Brain pericyte (primary cell): ENCODE data around the gene WDR12.
A peak's percentile ranks its signal among the peaks of the same experiment; 100 is the strongest.
"Not testable (repeated sequence)": the region's sequence is repeated elsewhere in the genome, so short reads cannot be mapped to it uniquely, and the experiment has no call there.

Source experiments
- DNase-seq: peaks from one replicate; pipeline ENCODE4 v3.0.0-alpha.2; 2012; ENCODE audit warnings: low read depth, low spot score

Gene WDR12

GRCh38 chr2:202911512-202912341 lies at the start of gene WDR12, which contains the start of gene CARF:
Gene WDR12, minus strand, starts transcription at chr2:202911673. Its CDS starts 197 bp downstream, at chr2:202911476.
Gene CARF, plus strand, starts transcription at chr2:202912275. Its CDS starts 29,628 bp downstream, at chr2:202941903.
- peak; percentile 85 for DNase-seq

DNA sequence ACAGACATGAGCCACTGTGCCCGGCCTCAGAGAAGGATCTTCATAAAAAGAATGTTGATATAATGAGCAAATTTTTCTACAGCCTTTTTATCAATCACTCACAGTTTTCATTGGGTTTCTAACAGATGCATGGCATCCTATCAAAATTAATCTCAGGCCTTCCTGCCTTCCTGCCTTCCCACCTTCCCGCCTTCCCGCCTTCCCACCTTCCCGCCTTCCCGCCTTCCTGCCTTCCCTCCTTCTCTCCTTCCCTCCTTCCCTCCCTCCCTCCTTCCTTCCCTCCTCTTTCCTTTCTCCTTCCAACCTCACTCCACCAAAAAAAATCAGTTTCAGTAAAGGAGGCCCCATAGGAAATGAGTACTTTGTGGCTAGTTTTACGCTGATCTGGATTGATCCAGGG lies 49.1 kb upstream of the WDR12 start:
- no peak for DNase-seq

DNA sequence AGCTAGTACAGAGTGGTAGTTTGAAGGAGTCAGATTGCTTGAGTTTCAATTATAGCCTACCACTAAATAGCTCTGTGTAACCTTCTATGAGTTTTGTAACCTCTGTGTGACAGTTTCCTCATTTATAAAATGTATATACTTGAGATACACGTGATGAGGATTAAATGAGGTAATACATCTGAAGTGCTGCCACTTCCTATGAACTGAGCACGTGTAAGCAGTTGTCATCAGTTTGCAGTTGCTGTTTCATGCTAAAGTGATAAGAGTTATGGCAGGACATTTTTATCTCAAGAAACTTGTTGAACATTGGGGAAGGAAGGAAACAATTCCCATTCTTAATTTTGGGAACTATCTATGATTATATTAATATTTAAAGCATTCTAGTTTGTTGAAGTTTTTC lies 39.1 kb upstream of the WDR12 start:
- no peak for DNase-seq

- not testable (repeated sequence) for DNase-seq
Observed at GRCh38 chr2:202949333-202949732, 37.9 kb upstream of the WDR12 start.

GRCh38 chr2:202945497-202945896 lies 34.0 kb upstream of the WDR12 start:
- no peak for DNase-seq

DNA sequence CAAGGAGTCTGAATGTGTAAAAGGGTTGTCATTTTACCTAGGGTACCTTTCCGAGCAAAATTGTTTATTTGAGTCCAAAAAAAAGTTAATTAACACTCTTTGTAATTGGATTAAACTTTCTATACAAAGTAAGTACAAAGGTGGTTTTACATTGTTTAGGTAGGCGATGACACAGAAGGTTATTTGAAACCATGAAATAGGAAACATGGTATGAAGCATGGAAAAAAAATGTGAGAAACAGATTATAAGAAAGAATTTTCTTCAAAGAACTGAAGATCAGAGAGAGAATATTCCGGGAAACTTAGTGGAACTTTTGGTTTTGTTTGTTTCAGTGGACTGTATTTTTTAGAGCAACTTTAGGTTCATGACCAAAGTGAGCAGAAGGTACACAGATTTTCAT lies 33.3 kb upstream of the WDR12 start:
- no peak for DNase-seq

GRCh38 chr2:202944408-202944807 lies 32.9 kb upstream of the WDR12 start:
- no peak for DNase-seq

- no peak for DNase-seq
Observed at GRCh38 chr2:202941771-202942170, 30.3 kb upstream of the WDR12 start.

GRCh38 chr2:202938960-202939359 lies 27.5 kb upstream of the WDR12 start:
- no peak for DNase-seq

DNA sequence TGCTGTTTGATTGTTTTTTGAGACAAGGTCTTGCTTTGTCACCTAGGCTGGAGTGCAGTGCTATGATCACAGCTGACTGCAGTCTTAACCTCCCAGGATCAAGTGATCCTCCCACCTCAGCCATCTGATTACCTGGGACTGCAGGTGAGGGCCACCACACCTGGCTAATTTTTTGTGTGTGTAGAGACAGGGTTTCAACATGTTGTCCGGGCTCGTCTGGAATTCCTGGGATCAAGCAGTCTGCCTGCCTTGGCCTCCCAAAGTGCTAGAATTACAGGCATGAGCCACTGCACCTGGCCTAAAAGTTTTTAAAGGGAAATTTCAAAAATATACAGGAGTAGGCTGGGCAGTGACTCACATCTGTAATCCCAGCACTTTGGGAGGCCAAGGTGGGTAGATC lies 23.0 kb upstream of the WDR12 start:
- no peak for DNase-seq

DNA sequence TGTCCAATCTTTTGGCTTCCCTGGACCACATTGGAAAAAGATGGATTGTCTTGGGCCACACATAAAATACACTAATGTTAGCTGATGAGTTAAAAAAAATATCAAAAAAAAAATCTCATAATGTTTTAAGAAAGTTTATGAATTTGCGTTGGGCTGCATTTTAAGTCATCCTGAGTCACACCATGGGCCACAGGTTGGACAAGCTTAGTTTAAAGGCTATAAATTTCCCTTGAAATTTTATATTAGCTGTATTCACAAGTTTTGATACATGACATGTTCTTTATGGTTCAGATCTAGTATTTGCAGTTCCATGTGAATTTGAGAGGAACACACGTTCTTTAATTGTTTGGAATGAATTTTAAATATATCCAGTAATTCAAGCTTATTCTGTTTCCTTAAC lies 22.5 kb upstream of the WDR12 start:
- no peak for DNase-seq

DNA sequence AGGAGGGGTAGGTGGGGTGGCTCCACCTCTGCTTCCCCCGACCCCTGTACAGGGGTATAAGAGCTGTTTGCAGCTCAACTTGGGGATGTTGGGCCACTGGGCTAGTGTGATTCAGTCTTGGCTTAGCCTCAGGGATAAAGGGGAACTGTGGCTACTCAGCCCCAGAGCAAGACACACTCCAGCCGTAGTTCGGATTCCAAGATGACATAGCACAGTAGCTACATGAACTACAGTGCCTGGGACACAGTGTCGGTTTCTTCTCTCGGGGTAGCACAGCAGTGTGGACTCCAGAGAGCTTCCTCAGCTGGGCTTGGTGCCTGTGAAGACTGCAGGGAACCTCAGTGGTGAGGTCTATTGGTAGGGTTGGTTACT lies 21.7 kb upstream of the WDR12 start:
- DNase-seq: no peak

DNA sequence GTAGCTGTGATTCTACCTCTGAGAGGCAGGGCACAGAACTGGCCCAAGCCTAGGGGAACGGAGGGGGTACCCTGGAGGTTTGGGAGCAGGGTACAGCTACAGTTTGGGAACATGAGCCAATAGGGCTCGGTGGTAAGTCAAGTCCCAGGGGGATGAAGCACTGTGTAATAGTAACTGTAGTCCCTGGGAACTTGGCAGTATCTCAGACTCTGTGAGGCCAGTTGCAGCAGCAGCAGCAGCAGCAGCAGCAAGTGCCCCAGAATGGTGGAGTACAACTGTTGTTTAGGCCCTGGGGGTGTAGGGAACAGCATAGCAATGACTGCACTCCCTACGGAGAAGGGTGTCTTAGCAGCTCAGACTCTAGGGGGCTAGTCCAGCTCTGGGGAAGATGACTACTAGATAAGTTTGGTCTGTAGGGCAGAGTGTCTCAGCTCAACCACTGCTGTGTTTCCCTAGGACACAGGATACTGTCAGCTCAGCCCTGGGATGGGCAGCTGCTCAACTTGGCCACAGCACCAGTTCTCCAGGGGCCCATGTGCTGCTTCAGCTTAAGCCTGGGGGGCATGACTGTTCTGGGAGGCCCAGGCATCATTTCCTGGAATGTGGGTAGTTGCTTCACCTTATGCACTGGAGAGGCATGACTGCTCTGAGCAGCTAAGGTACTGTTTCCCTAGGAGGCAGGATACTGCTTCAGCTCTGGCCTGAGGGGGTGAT lies 21.1 kb upstream of the WDR12 start:
- no peak for DNase-seq

DNA sequence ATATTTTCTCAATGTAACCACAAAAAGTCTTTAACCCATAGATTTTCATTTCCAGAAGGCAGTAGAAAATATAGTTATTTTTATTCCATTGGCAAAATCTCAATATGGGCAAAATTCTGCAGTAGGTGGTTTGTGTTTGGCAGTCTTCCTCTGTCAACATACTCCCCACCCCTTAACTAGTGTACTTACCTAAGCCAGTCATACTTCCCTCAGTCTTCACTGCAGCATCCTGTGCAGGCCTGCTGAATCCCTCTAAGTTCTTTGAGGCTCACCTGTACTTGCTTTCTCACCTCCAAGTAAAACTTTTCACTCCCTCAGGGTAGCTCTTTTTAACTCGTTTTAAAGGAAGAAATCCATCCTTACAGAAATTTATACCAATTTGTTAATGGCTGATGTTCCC lies 7.4 kb upstream of the WDR12 start:
- no peak for DNase-seq

- DNase-seq: not testable (repeated sequence)
Observed at GRCh38 chr2:202912342-202913201, 1.1 kb upstream of the WDR12 start.

DNA sequence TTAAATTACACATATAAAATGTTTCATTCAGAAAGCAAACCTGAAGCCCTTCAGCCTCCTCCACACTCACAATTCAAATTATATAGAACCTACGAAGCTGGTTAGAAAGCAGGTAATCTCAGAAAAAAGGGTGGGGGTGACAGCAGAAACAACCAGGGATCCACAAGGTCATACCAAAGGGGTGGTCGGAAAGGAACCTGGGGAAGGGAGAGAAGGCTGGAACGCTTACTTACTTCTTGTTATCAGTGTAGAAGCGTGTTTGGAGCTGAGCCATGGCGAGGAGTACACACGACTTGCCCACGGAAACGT lies 316 bp downstream of the WDR12 start:
- DNase-seq: no peak

GRCh38 chr2:202910698-202911097 lies 775 bp downstream of the WDR12 start:
- DNase-seq: no peak

DNA sequence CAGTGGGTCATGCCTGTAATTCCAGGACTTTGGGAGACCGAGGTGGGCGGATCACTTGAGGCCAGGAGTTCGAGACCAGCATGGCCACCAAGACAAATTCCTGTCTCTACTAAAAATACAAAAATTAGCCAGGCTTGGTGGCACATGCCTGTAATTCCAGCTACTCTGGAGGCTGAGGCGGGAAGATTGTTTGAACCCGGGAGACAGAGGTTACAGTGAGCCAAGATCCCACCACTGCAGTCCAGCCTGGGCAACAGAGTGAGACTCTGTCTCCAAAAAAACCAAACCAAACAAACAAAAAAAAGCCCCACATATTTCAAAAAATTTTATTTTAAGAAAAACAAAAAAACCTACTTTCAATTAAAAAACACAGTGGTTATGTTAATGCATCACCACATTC lies 1.2 kb downstream of the WDR12 start:
- not testable (repeated sequence) for DNase-seq

- no peak for DNase-seq
Observed at GRCh38 chr2:202909394-202910192, 1.9 kb downstream of the WDR12 start.

GRCh38 chr2:202908186-202908585 lies 3.3 kb downstream of the WDR12 start:
- no peak for DNase-seq

- DNase-seq: not testable (repeated sequence)
Observed at GRCh38 chr2:202905507-202905906, 6.0 kb downstream of the WDR12 start.
